PC-9 (cell line): ENCODE measurements around the gene SLC25A47. TPM values are rescaled to one million over a fixed set of nuclear protein-coding genes. Genes with fewer than 3 reads are reported as not detected.
"Not testable (repeated sequence)": the region's sequence is repeated elsewhere in the genome, so short reads cannot be mapped to it uniquely, and the experiment has no call there.

Experiments used
- BruUV-seq: library from RNA; stranded (reverse); fragments of 400-500 nt; replicated peaks from 2 replicates; lab custom pipeline; 2021; lab: Mats Ljungman, UMichigan
- CTCF ChIA-PET: fragments of 300-600 bp; sonication (Branson Sonifier 250); formaldehyde crosslinking; loops from one replicate; lab custom pipeline; 2022; ENCODE audit warnings: antibody characterized with exemption; lab: Charles Lee
- POLR2A ChIA-PET: fragments of 300-600 bp; sonication (Branson Sonifier 250); formaldehyde crosslinking; loops from one replicate; lab custom pipeline; 2022; ENCODE audit warnings: antibody characterized with exemption; ENCODE audit not compliant: unreplicated experiment; lab: Charles Lee
- DNase-seq, 2 experiments: peaks; one replicate each; pipeline versions ENCODE4 v3.0.0 to v3.0.0-alpha.2; 2015 to 2022; ENCODE audit warnings: mixed read lengths in 1 of 2
- H2AFZ ChIP-seq: fragments of 200-600 bp; sonication (generic); 2 replicates; pipeline ENCODE4 v1.8.1; 2017; ENCODE audit warnings: antibody characterized with exemption
- H3F3A ChIP-seq: fragments of 200-600 bp; sonication (generic); 2 replicates; pipeline ENCODE4 v1.8.1; 2017; ENCODE audit warnings: antibody characterized with exemption, mild to moderate bottlenecking, low read depth; ENCODE audit not compliant: insufficient read depth
- H3K27ac ChIP-seq: fragments of 200-600 bp; sonication (generic); 2 replicates; pipeline ENCODE4 v1.6.1; 2016; ENCODE audit warnings: mixed run types
- H3K27me3 ChIP-seq: fragments of 200-600 bp; sonication (generic); 2 replicates; pipeline ENCODE4 v1.6.1; 2016; ENCODE audit warnings: low read depth, mixed run types; ENCODE audit not compliant: insufficient read depth
- H3K36me3 ChIP-seq: fragments of 200-600 bp; sonication (generic); 2 replicates; pipeline ENCODE4 v1.6.1; 2016; ENCODE audit warnings: low read depth, mixed run types
- H3K4me1 ChIP-seq: fragments of 200-600 bp; sonication (generic); replicated peaks from 2 replicates; pipeline ENCODE4 v1.6.1; 2016; ENCODE audit warnings: mixed run types; ENCODE audit not compliant: insufficient read depth
- H3K4me2 ChIP-seq: fragments of 200-600 bp; sonication (generic); 2 replicates; pipeline ENCODE4 v1.6.1; 2017; ENCODE audit warnings: mixed run types
- H3K4me3 ChIP-seq: fragments of 200-600 bp; sonication (generic); 2 replicates; pipeline ENCODE4 v1.6.1; 2016; ENCODE audit warnings: mixed run types
- H3K79me2 ChIP-seq: fragments of 200-600 bp; sonication (generic); 2 replicates; pipeline ENCODE4 v1.6.1; 2017; ENCODE audit warnings: low read depth, mixed run types
- H3K9me2 ChIP-seq: fragments of 200-600 bp; sonication (generic); 2 replicates; pipeline ENCODE4 v1.8.1; 2017; ENCODE audit warnings: mild to moderate bottlenecking; ENCODE audit not compliant: insufficient read depth
- H3K9me3 ChIP-seq: fragments of 200-600 bp; sonication (generic); 2 replicates; pipeline ENCODE4 v1.8.1; 2016; ENCODE audit warnings: low read depth; ENCODE audit not compliant: insufficient read depth
- H4K20me1 ChIP-seq: fragments of 200-600 bp; sonication (generic); 2 replicates; pipeline ENCODE4 v1.8.1; 2017; ENCODE audit not compliant: insufficient read depth
- EZH2 ChIP-seq: fragments of 200-600 bp; sonication (generic); IDR thresholded peaks from 2 replicates; pipeline ENCODE4 v1.8.0; 2017; ENCODE audit warnings: antibody characterized with exemption, low read depth
- intact Hi-C: fragments of 100-400 bp; cut with micrococcal nuclease; formaldehyde crosslinking; loops from one replicate; pipeline ENCODE4 v1.10.0; 2022; ENCODE audit not compliant: unreplicated experiment
- total RNA-seq: library from RNA; stranded (reverse); gene quantifications from 2 replicates; pipeline ENCODE4 v1.2.3, GENCODE V29; 2021
- TF ChIP-seq, protein P1 (sequence below): fragments of 200-600 bp; sonication (generic); conservative IDR thresholded peaks from 2 replicates; pipeline ENCODE4 v1.6.1; 2017; ENCODE audit warnings: mixed run types, antibody characterized with exemption, mild to moderate bottlenecking, moderate library complexity

The SLC25A47 gene
- total RNA-seq, 1 experiment from 2014 or later = not detected

- Histone ChIP-seq H2AFZ (no peak overlapping the region), H3K9me3 (no peaks in the 10 kb centered on the region), H3K4me2 (no peak overlapping the region), H3K9me2 (no peaks in the 10 kb centered on the region), H3K27ac (no peak overlapping the region), H3K36me3 (no peaks in the 10 kb centered on the region), H3K27me3 (no peaks in the 10 kb centered on the region), H3K4me3 (no peak overlapping the region), H3F3A (no peaks in the 10 kb centered on the region), H4K20me1 (no peaks in the 10 kb centered on the region), H3K4me1 (no peaks in the 10 kb centered on the region), H3K79me2 (no peaks in the 10 kb centered on the region)
- no peak for DNase-seq
- ChIA-PET POLR2A (no interaction called here), CTCF (no interaction called here)
- intact Hi-C loops = no loop called here
- TF ChIP-seq EZH2 = no peak
- TF ChIP-seq, protein P1, sequence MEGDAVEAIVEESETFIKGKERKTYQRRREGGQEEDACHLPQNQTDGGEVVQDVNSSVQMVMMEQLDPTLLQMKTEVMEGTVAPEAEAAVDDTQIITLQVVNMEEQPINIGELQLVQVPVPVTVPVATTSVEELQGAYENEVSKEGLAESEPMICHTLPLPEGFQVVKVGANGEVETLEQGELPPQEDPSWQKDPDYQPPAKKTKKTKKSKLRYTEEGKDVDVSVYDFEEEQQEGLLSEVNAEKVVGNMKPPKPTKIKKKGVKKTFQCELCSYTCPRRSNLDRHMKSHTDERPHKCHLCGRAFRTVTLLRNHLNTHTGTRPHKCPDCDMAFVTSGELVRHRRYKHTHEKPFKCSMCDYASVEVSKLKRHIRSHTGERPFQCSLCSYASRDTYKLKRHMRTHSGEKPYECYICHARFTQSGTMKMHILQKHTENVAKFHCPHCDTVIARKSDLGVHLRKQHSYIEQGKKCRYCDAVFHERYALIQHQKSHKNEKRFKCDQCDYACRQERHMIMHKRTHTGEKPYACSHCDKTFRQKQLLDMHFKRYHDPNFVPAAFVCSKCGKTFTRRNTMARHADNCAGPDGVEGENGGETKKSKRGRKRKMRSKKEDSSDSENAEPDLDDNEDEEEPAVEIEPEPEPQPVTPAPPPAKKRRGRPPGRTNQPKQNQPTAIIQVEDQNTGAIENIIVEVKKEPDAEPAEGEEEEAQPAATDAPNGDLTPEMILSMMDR = no peak
- BruUV-seq = no TSS peak
These were observed 27.6 kb upstream of the SLC25A47 start for GRCh38 chr14:100295376-100296105.

DNA sequence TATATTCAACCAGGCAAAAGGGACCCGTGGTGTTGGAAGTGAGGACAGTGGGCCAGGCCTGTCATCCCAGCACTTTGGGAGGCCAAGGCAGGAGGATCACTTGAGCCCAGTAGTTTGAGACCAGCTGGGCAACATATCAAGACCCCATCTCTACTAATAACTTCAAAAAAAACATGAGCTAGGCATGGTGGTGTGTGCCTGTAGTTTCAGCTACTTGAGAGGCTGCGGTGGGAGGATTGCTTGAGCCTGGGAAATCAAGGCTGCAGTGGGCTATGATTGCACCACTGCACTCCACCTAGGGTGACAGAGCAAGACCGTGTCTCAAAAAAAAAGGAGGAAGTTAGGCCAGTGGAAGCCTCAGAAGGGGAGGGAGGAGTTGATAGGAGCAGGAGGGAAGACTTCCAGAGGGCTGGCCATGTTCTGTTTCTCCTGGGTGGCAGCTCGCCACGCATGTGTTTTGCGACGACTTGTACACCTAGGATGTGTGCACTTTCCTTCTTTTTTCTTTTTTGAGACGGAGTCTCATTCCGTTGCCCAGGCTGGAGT is 27.0 kb upstream of the SLC25A47 start:
- Histone ChIP-seq H3K27ac (no peak overlapping the region), H3K4me2 (no peak overlapping the region), H4K20me1 (no peaks in the 10 kb centered on the region), H3K79me2 (no peaks in the 10 kb centered on the region), H3K4me3 (no peak overlapping the region), H3K27me3 (no peaks in the 10 kb centered on the region), H2AFZ (no peak overlapping the region), H3K36me3 (no peaks in the 10 kb centered on the region), H3K4me1 (no peaks in the 10 kb centered on the region), H3F3A (no peaks in the 10 kb centered on the region), H3K9me2 (no peaks in the 10 kb centered on the region), H3K9me3 (no peaks in the 10 kb centered on the region)
- DNase-seq = no peak
- CTCF ChIA-PET = no interaction called here
- POLR2A ChIA-PET = no interaction called here
- intact Hi-C loops = no loop called here
- no peak for TF ChIP-seq EZH2
- TF ChIP-seq, protein P1 = no peak
- BruUV-seq = no TSS peak

DNA sequence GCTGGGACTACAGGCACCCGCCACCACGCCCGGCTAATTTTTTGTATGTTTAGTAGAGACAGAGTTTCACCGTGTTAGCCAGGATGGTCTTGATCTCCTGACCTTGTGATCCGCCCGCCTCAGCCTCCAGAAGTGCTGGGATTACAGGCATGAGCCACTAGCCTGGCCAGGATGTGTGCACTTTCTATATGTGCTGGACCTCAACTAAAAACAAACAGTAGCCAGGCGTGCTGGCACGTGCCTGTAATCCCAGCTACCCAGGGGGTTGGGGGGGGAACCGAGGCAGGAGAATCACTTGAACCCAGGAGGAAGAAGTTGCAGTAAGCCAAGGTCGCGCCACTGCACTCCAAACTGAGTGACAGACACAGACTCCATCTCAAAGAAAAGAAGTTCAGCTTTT is 26.4 kb upstream of the SLC25A47 start:
- BruUV-seq, H3F3A ChIP-seq, H4K20me1 ChIP-seq, H3K27me3 ChIP-seq, H3K79me2 ChIP-seq, H2AFZ ChIP-seq, CTCF ChIA-PET, H3K4me3 ChIP-seq, H3K9me3 ChIP-seq, H3K36me3 ChIP-seq, DNase-seq, H3K4me2 ChIP-seq, H3K9me2 ChIP-seq, H3K27ac ChIP-seq, intact Hi-C loops, POLR2A ChIA-PET, H3K4me1 ChIP-seq: not testable (repeated sequence)
